SU-DHL-6 (cell line): Measurements from ENCODE around the gene RNF135.

Source experiments
- EZH2phosphoT487 ChIP-seq: fragments of 200-600 bp; sonication (generic), shearing (Covaris generic); conservative IDR thresholded peaks from 2 replicates; pipeline ENCODE4 v1.6.1; 2018; ENCODE audit warnings: mild to moderate bottlenecking, antibody characterized with exemption, low read length, moderate library complexity, mixed read lengths
- TF ChIP-seq, protein P1 (sequence below): fragments of 200-600 bp; sonication (generic); IDR thresholded peaks from one replicate; pipeline ENCODE4 v1.5.1; 2017; ENCODE audit warnings: antibody characterized with exemption, mild to moderate bottlenecking, low read length, moderate library complexity; ENCODE audit not compliant: insufficient read depth, poor library complexity, severe bottlenecking

DNA sequence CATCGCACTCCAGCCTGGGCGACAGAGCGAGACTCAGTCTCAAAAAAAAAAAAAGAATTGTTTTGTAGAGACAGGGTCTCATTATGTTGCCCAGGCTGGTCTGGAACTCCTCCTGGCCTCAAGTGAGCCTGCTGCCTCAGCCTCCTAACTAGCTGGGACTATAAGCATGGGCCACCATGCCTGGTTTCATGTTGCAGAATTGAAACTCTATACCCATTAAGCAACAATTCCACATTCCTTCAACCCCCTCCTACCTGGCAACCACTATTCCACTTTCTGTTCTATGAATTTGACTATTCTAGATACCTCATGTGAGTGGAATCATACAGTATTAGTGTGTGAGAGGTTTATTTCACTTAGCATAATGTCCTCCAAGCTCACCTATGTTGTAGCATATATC, 24.5 kb downstream of the RNF135 start:
- TF ChIP-seq, protein P1, sequence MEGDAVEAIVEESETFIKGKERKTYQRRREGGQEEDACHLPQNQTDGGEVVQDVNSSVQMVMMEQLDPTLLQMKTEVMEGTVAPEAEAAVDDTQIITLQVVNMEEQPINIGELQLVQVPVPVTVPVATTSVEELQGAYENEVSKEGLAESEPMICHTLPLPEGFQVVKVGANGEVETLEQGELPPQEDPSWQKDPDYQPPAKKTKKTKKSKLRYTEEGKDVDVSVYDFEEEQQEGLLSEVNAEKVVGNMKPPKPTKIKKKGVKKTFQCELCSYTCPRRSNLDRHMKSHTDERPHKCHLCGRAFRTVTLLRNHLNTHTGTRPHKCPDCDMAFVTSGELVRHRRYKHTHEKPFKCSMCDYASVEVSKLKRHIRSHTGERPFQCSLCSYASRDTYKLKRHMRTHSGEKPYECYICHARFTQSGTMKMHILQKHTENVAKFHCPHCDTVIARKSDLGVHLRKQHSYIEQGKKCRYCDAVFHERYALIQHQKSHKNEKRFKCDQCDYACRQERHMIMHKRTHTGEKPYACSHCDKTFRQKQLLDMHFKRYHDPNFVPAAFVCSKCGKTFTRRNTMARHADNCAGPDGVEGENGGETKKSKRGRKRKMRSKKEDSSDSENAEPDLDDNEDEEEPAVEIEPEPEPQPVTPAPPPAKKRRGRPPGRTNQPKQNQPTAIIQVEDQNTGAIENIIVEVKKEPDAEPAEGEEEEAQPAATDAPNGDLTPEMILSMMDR: no peak
- TF ChIP-seq EZH2phosphoT487: no peak
